HG02884 (cell line): Measurements from ENCODE around the gene DNAH6.
A peak's percentile ranks its signal among the peaks of the same experiment; 100 is the strongest.
"Not testable (repeated sequence)": the region's sequence is repeated elsewhere in the genome, so short reads cannot be mapped to it uniquely, and the experiment has no call there.

Experiments used
- ATAC-seq: cut with Tn5 transposase; IDR thresholded peaks from one replicate; pipeline ENCODE4 v1.9.1; 2021; ENCODE audit warnings: mild to moderate bottlenecking, moderate library complexity; ENCODE audit not compliant: unreplicated experiment

The DNAH6 gene

GRCh38 chr2:84732897-84733778 is 216.8 kb downstream of the DNAH6 start:
- ATAC-seq: no peak

GRCh38 chr2:84735389-84735788 is 219.1 kb downstream of the DNAH6 start:
- ATAC-seq: no peak

GRCh38 chr2:84741182-84741822 is 225.0 kb downstream of the DNAH6 start:
- ATAC-seq: peak; percentile 96

GRCh38 chr2:84748341-84748740 is 232.0 kb downstream of the DNAH6 start:
- no peak for ATAC-seq

- no peak for ATAC-seq
These were observed 233.1 kb downstream of the DNAH6 start for GRCh38 chr2:84749442-84749841.

GRCh38 chr2:84755096-84755495 is 238.8 kb downstream of the DNAH6 start:
- no peak for ATAC-seq

- no peak for ATAC-seq
These were observed 241.3 kb downstream of the DNAH6 start for GRCh38 chr2:84757648-84758047.

GRCh38 chr2:84766791-84767190 is 250.5 kb downstream of the DNAH6 start:
- ATAC-seq: no peak

- ATAC-seq: no peak
These were observed 252.5 kb downstream of the DNAH6 start for GRCh38 chr2:84768840-84769239.

GRCh38 chr2:84770280-84770679 is 254.0 kb downstream of the DNAH6 start:
- no peak for ATAC-seq

GRCh38 chr2:84771251-84771650 is 255.0 kb downstream of the DNAH6 start:
- no peak for ATAC-seq

- not testable (repeated sequence) for ATAC-seq
These were observed 257.3 kb downstream of the DNAH6 start for GRCh38 chr2:84773562-84773961.

GRCh38 chr2:84776011-84776410 is 259.7 kb downstream of the DNAH6 start:
- no peak for ATAC-seq

GRCh38 chr2:84778911-84779690 is 262.8 kb downstream of the DNAH6 start:
- no peak for ATAC-seq

GRCh38 chr2:84779781-84780180 is 263.5 kb downstream of the DNAH6 start:
- ATAC-seq: no peak

- ATAC-seq: peak; percentile 98
These were observed 265.8 kb downstream of the DNAH6 start for GRCh38 chr2:84781942-84782716.

GRCh38 chr2:84782717-84783442 is 266.6 kb downstream of the DNAH6 start:
- ATAC-seq: no peak

GRCh38 chr2:84785950-84786349 is 269.7 kb downstream of the DNAH6 start:
- ATAC-seq: no peak

GRCh38 chr2:84786601-84787000 is 270.3 kb downstream of the DNAH6 start:
- ATAC-seq: no peak

GRCh38 chr2:84788027-84788426 is 271.7 kb downstream of the DNAH6 start:
- no peak for ATAC-seq
